OCI-LY7 (cell line): ENCODE data around the gene GNAT2. TPM values are rescaled to one million over a fixed set of nuclear protein-coding genes. Genes with fewer than 3 reads are reported as not detected.

Experiments
- BruUV-seq: library from RNA; stranded (reverse); fragments of 400-500 nt; replicated peaks from 2 replicates; lab custom pipeline; 2021; lab: Mats Ljungman, UMichigan
- CTCF ChIA-PET: fragments of 300-600 bp; sonication (Branson Sonifier 250); formaldehyde crosslinking; loops from one replicate; lab custom pipeline; 2022; ENCODE audit warnings: antibody characterized with exemption; ENCODE audit not compliant: unreplicated experiment; lab: Charles Lee
- POLR2A ChIA-PET: fragments of 300-600 bp; sonication (Branson Sonifier 250); formaldehyde crosslinking; loops from one replicate; lab custom pipeline; 2022; ENCODE audit warnings: antibody characterized with exemption; lab: Charles Lee
- DNase-seq: peaks from one replicate; pipeline ENCODE4 v3.0.0-alpha.2; 2015; ENCODE audit warnings: low spot score
- H2AFZ ChIP-seq: fragments of 200-600 bp; sonication (generic), shearing (Covaris generic); 2 replicates; pipeline ENCODE4 v1.6.1; 2014; ENCODE audit warnings: mild to moderate bottlenecking, antibody characterized with exemption, low read length, moderate library complexity
- H3K27ac ChIP-seq: fragments of 200-600 bp; sonication (generic); 2 replicates; pipeline ENCODE4 v1.5.1; 2014; ENCODE audit warnings: mixed run types, low read depth, mild to moderate bottlenecking, moderate library complexity, low read length, inconsistent platforms; ENCODE audit not compliant: poor library complexity, severe bottlenecking
- H3K36me3 ChIP-seq: fragments of 200-600 bp; sonication (generic); 2 replicates; pipeline ENCODE4 v1.6.1; 2014; ENCODE audit warnings: mild to moderate bottlenecking, antibody characterized with exemption, low read length, moderate library complexity, mixed read lengths; ENCODE audit not compliant: insufficient read depth
- H3K4me1 ChIP-seq: fragments of 200-600 bp; sonication (generic); 2 replicates; pipeline ENCODE4 v1.5.1; 2014; ENCODE audit warnings: mild to moderate bottlenecking, low read length; ENCODE audit not compliant: insufficient read depth, poor library complexity, severe bottlenecking
- H3K4me2 ChIP-seq: fragments of 200-600 bp; sonication (generic); 2 replicates; pipeline ENCODE4 v1.6.1; 2014; ENCODE audit warnings: mild to moderate bottlenecking, low read length
- H3K4me3 ChIP-seq: fragments of 200-600 bp; sonication (generic); 2 replicates; pipeline ENCODE4 v1.5.1; 2014; ENCODE audit warnings: mild to moderate bottlenecking, low read depth, low read length; ENCODE audit not compliant: poor library complexity, severe bottlenecking
- H3K79me2 ChIP-seq: fragments of 200-600 bp; sonication (generic); 2 replicates; pipeline ENCODE4 v1.6.1; 2016; ENCODE audit warnings: low read depth, mild to moderate bottlenecking, low read length, moderate library complexity, mixed read lengths; ENCODE audit not compliant: insufficient read depth
- H3K9me2 ChIP-seq: fragments of 200-600 bp; sonication (generic); 2 replicates; pipeline ENCODE4 v1.6.1; 2016; ENCODE audit warnings: mild to moderate bottlenecking, low read length, mixed read lengths; ENCODE audit not compliant: insufficient read depth
- H3K9me3 ChIP-seq: fragments of 200-600 bp; sonication (generic); 2 replicates; pipeline ENCODE4 v1.6.1; 2014; ENCODE audit warnings: mild to moderate bottlenecking, mixed run types, low read length, mixed read lengths
- H4K20me1 ChIP-seq: fragments of 200-600 bp; sonication (generic); 2 replicates; pipeline ENCODE4 v1.6.1; 2014; ENCODE audit warnings: mild to moderate bottlenecking, antibody characterized with exemption, low read length, moderate library complexity, mixed read lengths; ENCODE audit not compliant: insufficient read depth
- EZH2phosphoT487 ChIP-seq: fragments of 200-600 bp; sonication (generic); IDR thresholded peaks from 2 replicates; pipeline ENCODE4 v1.6.1; 2018; ENCODE audit warnings: low read depth, borderline replicate concordance, mild to moderate bottlenecking, mixed run types, antibody characterized with exemption, low read length, moderate library complexity, mixed read lengths
- intact Hi-C: fragments of 100-400 bp; cut with micrococcal nuclease; formaldehyde crosslinking; loops from one replicate; pipeline ENCODE4 v1.10.0; 2022; ENCODE audit not compliant: unreplicated experiment
- total RNA-seq, 2 experiments: library from RNA; depleted of rRNA in 1 of 2; stranded (reverse); fragments of >200 nt in 1 of 2; shearing (Covaris generic) in 1 of 2; gene quantifications; 2 replicates each; pipeline ENCODE4 v1.2.3, GENCODE V29; 2014 to 2022
- TF ChIP-seq, protein P1 (sequence below): fragments of 200-600 bp; sonication (generic); conservative IDR thresholded peaks from 2 replicates; pipeline ENCODE4 v1.5.1; 2014; ENCODE audit warnings: mild to moderate bottlenecking, antibody characterized with exemption, low read length, moderate library complexity, mixed read lengths

GNAT2 gene
- total RNA-seq, 2 experiments from 2014 or later: 1.3 TPM; not detected in 1

DNA sequence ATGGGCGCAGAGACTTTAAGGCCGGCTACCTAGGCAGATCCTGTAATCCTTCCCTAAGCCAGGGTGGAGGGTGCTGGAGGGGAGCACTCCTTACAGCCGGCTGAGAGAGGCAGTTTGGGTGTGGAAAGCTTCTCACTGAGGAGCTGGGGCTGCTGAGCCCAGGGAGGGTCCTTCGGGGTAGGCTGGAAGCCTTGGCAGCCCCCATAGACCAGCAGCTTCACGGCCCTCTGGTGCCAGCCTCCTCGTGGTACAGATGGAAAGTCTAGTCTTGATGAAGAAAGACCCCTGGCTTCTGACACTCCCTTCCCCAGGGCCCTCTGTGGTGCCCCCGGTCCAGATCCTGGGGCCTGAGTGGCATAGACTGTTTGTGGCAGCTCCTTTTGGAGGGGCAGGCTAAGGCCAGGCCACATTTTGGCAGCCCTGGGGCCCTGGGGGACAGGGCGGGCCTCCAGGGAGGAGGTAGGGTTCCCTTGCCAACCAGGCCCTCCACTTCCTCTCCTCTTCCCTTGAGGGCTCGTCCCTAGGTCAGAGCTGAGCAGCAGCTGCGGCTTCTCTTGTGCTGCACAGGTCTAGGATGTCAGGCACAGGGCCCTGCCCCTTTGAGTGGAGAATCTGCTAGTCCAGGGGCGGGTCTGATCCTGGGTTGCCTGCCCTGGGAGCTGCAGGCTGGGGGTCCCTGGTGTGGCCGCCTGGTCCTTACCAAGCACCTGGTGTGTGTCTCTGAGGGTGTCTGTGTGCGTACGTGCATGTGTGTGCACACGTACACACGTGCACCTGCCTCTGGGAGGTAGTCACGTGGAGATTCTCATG, 5.0 kb upstream of the GNAT2 start:
- Histone ChIP-seq H3K9me3 (no peaks in the 10 kb centered on the region), H3K4me1 (peaks cover 41% of the 10 kb centered on the region), H4K20me1 (0 out of 2 replicates have a peak, but pooled peaks cover 5% of the 10 kb centered on the region), H2AFZ (no peak overlapping the region), H3K79me2 (peaks cover 35% of the 10 kb centered on the region), H3K4me2 (peak overlapping the region; percentile 97), H3K4me3 (peak overlapping the region; percentile 44), H3K27ac (peak overlapping the region; percentile 49), H3K9me2 (no peaks in the 10 kb centered on the region), H3K36me3 (peaks cover 24% of the 10 kb centered on the region; the same call in 1 of the 2 replicates)
- intact Hi-C loops: loop anchor here (5.0 kb wide), 1 partner anchor 132 kb away; the partner anchor contains the start of gene CYB561D1
- POLR2A ChIA-PET: interaction anchor here (0.6 to 1.0 kb wide), 3 partner anchors 76 to 786 kb away, joined by 3 to 5 read pairs (median 5); partner anchors contain the start of gene GNAI3
- TF ChIP-seq, protein P1, sequence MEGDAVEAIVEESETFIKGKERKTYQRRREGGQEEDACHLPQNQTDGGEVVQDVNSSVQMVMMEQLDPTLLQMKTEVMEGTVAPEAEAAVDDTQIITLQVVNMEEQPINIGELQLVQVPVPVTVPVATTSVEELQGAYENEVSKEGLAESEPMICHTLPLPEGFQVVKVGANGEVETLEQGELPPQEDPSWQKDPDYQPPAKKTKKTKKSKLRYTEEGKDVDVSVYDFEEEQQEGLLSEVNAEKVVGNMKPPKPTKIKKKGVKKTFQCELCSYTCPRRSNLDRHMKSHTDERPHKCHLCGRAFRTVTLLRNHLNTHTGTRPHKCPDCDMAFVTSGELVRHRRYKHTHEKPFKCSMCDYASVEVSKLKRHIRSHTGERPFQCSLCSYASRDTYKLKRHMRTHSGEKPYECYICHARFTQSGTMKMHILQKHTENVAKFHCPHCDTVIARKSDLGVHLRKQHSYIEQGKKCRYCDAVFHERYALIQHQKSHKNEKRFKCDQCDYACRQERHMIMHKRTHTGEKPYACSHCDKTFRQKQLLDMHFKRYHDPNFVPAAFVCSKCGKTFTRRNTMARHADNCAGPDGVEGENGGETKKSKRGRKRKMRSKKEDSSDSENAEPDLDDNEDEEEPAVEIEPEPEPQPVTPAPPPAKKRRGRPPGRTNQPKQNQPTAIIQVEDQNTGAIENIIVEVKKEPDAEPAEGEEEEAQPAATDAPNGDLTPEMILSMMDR: no peak
- TF ChIP-seq EZH2phosphoT487: no peak
- CTCF ChIA-PET: interaction anchor here (1.0 to 2.2 kb wide), 2 partner anchors 13 to 15 kb away, joined by 4 to 7 read pairs; no protein-coding TSS in a partner anchor
- no TSS peak for BruUV-seq
- DNase-seq: peak; percentile 72

DNA sequence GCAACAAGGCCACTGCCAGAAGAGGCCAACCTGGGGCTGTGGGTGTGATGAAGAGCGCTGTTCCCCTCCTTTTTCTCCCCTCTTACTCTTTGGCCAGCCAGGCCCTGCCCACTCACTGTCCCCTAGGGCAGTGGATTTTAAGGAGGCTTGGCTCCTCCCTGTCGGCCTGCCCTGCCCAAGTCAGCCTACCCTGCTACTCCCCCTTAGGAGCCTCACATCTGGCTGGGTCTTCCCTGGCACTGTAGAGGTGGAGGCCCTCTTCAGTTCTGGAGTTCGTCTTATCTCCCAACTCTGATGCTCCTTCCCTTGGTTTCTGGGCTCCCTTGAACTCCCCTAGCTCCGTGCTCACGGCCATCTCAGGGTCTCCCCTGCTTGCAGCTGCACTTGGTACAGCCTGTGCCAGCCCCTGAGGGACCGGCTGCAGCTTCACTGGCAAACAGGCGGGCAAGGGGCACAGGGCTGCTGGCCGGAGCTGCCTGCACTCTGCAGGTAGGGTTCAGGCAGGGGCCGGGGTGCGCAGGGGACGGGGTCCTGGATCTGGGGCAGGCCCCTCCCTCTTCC, 4.3 kb upstream of the GNAT2 start:
- DNase-seq: no peak
- Histone ChIP-seq H2AFZ (no peak overlapping the region), H3K79me2 (peaks cover 35% of the 10 kb centered on the region)

More for the DNA sequence above, 4.3 kb upstream of the GNAT2 start:
- ChIA-PET POLR2A (interaction anchor here (0.6 to 1.0 kb wide), 4 partner anchors 75 to 786 kb away, joined by 3 to 5 read pairs (median 4); partner anchors contain the start of gene GNAI3), CTCF (interaction anchor here (2.2 kb wide), 1 partner anchor 16 kb away, joined by 7 read pairs; no protein-coding TSS in a partner anchor)
- BruUV-seq: no TSS peak
- Histone ChIP-seq H3K9me2 (no peaks in the 10 kb centered on the region), H3K4me1 (peaks cover 48% of the 10 kb centered on the region), H3K9me3 (no peaks in the 10 kb centered on the region), H3K36me3 (peaks cover 17% of the 10 kb centered on the region; the same call in 1 of the 2 replicates), H4K20me1 (0 out of 2 replicates have a peak, but pooled peaks cover 5% of the 10 kb centered on the region), H3K27ac (peak overlapping the region; percentile 49), H3K4me2 (peak overlapping the region; percentile 97), H3K4me3 (peak overlapping the region; percentile 44)
- intact Hi-C loops: loop anchor here (5.0 kb wide), 1 partner anchor 131 kb away; the partner anchor contains the start of gene CYB561D1
- TF ChIP-seq, protein P1: no peak
- TF ChIP-seq EZH2phosphoT487: no peak
